HEK293 (cell line): Measurements from ENCODE around the gene APOC3.

ENCODE experiments used
- CTCF ChIA-PET: fragments of 350-600 bp; formaldehyde crosslinking; extraction: SDS; loops from one replicate; lab custom pipeline; 2021; ENCODE audit warnings: antibody characterized with exemption; lab: Yijun Ruan, JAX
- POLR2A ChIA-PET: fragments of 300-600 bp; formaldehyde crosslinking; extraction: SDS; loops from one replicate; lab custom pipeline; 2020; ENCODE audit warnings: antibody characterized with exemption, inconsistent platforms; lab: Yijun Ruan, JAX
- H3K27ac ChIP-seq: fragments of 200-500 bp; sonication (Bioruptor generic); 2 replicates; pipeline ENCODE4 v1.5.1; 2014; ENCODE audit warnings: low read depth, low read length, control low read depth, inconsistent platforms; ENCODE audit errors: extremely low read depth
- H3K36me3 ChIP-seq, 2 experiments: fragments of 200-500 bp in 1 of 2; sonication (Bioruptor generic) in 1 of 2; 1 replicate in 1 of 2; 2 replicates in 1 of 2; pipeline ENCODE4 v1.5.1; 2014 to 2017; ENCODE audit warnings: inconsistent platforms in 2 of 2, low read length in 2 of 2; ENCODE audit not compliant: control insufficient read depth in 2 of 2, insufficient read depth in 1 of 2
- H3K4me1 ChIP-seq: fragments of 200-500 bp; sonication (Bioruptor generic); 2 replicates; pipeline ENCODE4 v1.5.1; 2014; ENCODE audit warnings: mild to moderate bottlenecking, low read length, inconsistent platforms; ENCODE audit not compliant: control insufficient read depth, insufficient read depth
- H3K4me3 ChIP-seq: 2 replicates; pipeline ENCODE4 v1.5.1; 2011; ENCODE audit warnings: low read depth, mild to moderate bottlenecking, control low read depth, low read length, moderate library complexity
- H3K9me3 ChIP-seq: fragments of 200-500 bp; sonication (Bioruptor generic); 2 replicates; pipeline ENCODE4 v1.5.1; 2014; ENCODE audit warnings: low read depth, low read length, inconsistent platforms; ENCODE audit not compliant: control insufficient read depth, insufficient read depth
- EGR2 ChIP-seq: fragments of 450-650 bp; formaldehyde crosslinking; IDR thresholded peaks from 2 replicates; pipeline ENCODE4 v1.5.1; 2016; ENCODE audit warnings: low read depth, missing biosample characterization, missing genetic modification characterization
- KLF10 ChIP-seq: fragments of 450-650 bp; IDR thresholded peaks from 2 replicates; pipeline ENCODE4 v1.5.1; 2018; ENCODE audit warnings: missing biosample characterization, mild to moderate bottlenecking, missing genetic modification characterization
- PRDM1 ChIP-seq: fragments of 450-650 bp; formaldehyde crosslinking; IDR thresholded peaks from 2 replicates; pipeline ENCODE4; 2016; ENCODE audit warnings: missing biosample characterization, missing genetic modification characterization
- ZBTB17 ChIP-seq: fragments of 450-650 bp; formaldehyde crosslinking; IDR thresholded peaks from 2 replicates; pipeline ENCODE4 v1.5.1; 2016; ENCODE audit warnings: missing biosample characterization, missing genetic modification characterization
- ZNF169 ChIP-seq: fragments of 450-650 bp; formaldehyde crosslinking; IDR thresholded peaks from 2 replicates; pipeline ENCODE4 v1.5.1; 2016; ENCODE audit warnings: missing biosample characterization, missing genetic modification characterization
- ZNF2 ChIP-seq: fragments of 450-650 bp; formaldehyde crosslinking; IDR thresholded peaks from 2 replicates; pipeline ENCODE4 v1.5.1; 2016; ENCODE audit warnings: missing biosample characterization, missing genetic modification characterization
- ZNF223 ChIP-seq: fragments of 450-650 bp; formaldehyde crosslinking; IDR thresholded peaks from 2 replicates; pipeline ENCODE4 v1.5.1; 2016; ENCODE audit warnings: missing biosample characterization, missing genetic modification characterization
- ZNF391 ChIP-seq: fragments of 450-650 bp; formaldehyde crosslinking; IDR thresholded peaks from 2 replicates; pipeline ENCODE4 v1.5.1; 2016; ENCODE audit warnings: low read depth, missing biosample characterization, missing genetic modification characterization, borderline replicate concordance
- ZNF501 ChIP-seq: fragments of 450-650 bp; formaldehyde crosslinking; IDR thresholded peaks from 2 replicates; pipeline ENCODE4 v1.5.1; 2016; ENCODE audit warnings: missing biosample characterization, missing genetic modification characterization
- ZNF548 ChIP-seq: fragments of 450-650 bp; formaldehyde crosslinking; IDR thresholded peaks from 2 replicates; pipeline ENCODE4 v1.5.1; 2016; ENCODE audit warnings: missing biosample characterization, missing genetic modification characterization
- ZNF549 ChIP-seq: fragments of 450-650 bp; IDR thresholded peaks from 2 replicates; pipeline ENCODE4 v1.5.1; 2018; ENCODE audit warnings: missing biosample characterization, missing genetic modification characterization, mild to moderate bottlenecking, inconsistent platforms, moderate library complexity
- ZNF596 ChIP-seq: fragments of 450-650 bp; IDR thresholded peaks from 2 replicates; pipeline ENCODE4 v1.5.0; 2018; ENCODE audit warnings: missing biosample characterization, mild to moderate bottlenecking, missing genetic modification characterization, moderate library complexity
- ZNF624 ChIP-seq: fragments of 450-650 bp; formaldehyde crosslinking; IDR thresholded peaks from 2 replicates; pipeline ENCODE4 v1.5.1; 2017; ENCODE audit warnings: missing biosample characterization, missing genetic modification characterization
- ZNF658 ChIP-seq: fragments of 450-650 bp; formaldehyde crosslinking; IDR thresholded peaks from 2 replicates; pipeline ENCODE4; 2016; ENCODE audit warnings: missing biosample characterization, missing genetic modification characterization
- ZNF664 ChIP-seq: fragments of 450-650 bp; formaldehyde crosslinking; IDR thresholded peaks from 2 replicates; pipeline ENCODE4 v1.5.1; 2016; ENCODE audit warnings: missing biosample characterization, missing genetic modification characterization
- ZNF677 ChIP-seq: fragments of 450-650 bp; IDR thresholded peaks from 2 replicates; pipeline ENCODE4 v1.5.0; 2018; ENCODE audit warnings: missing biosample characterization, mild to moderate bottlenecking, missing genetic modification characterization, moderate library complexity
- ZNF837 ChIP-seq: fragments of 450-650 bp; formaldehyde crosslinking; IDR thresholded peaks from 2 replicates; pipeline ENCODE4 v1.5.1; 2016; ENCODE audit warnings: missing biosample characterization, missing genetic modification characterization
- ZNF843 ChIP-seq: fragments of 450-650 bp; formaldehyde crosslinking; IDR thresholded peaks from 2 replicates; pipeline ENCODE4 v1.5.1; 2016; ENCODE audit warnings: missing biosample characterization, missing genetic modification characterization
- TF ChIP-seq, protein P1 (sequence below): fragments of 450-650 bp; formaldehyde crosslinking; IDR thresholded peaks from 2 replicates; pipeline ENCODE4 v1.5.1; 2016; ENCODE audit warnings: missing biosample characterization, missing genetic modification characterization
- TF ChIP-seq, protein P2 (sequence below): fragments of 450-650 bp; formaldehyde crosslinking; IDR thresholded peaks from 2 replicates; pipeline ENCODE4 v1.5.1; 2016; ENCODE audit warnings: missing biosample characterization, missing genetic modification characterization
- TF ChIP-seq, protein P3 (sequence below): fragments of 450-650 bp; formaldehyde crosslinking; IDR thresholded peaks from 2 replicates; pipeline ENCODE4 v1.5.1; 2016; ENCODE audit warnings: missing biosample characterization, missing genetic modification characterization
- TF ChIP-seq, protein P4 (sequence below): fragments of 450-650 bp; formaldehyde crosslinking; IDR thresholded peaks from 2 replicates; pipeline ENCODE4 v1.5.1; 2016; ENCODE audit warnings: missing biosample characterization, missing genetic modification characterization

APOC3 gene

DNA sequence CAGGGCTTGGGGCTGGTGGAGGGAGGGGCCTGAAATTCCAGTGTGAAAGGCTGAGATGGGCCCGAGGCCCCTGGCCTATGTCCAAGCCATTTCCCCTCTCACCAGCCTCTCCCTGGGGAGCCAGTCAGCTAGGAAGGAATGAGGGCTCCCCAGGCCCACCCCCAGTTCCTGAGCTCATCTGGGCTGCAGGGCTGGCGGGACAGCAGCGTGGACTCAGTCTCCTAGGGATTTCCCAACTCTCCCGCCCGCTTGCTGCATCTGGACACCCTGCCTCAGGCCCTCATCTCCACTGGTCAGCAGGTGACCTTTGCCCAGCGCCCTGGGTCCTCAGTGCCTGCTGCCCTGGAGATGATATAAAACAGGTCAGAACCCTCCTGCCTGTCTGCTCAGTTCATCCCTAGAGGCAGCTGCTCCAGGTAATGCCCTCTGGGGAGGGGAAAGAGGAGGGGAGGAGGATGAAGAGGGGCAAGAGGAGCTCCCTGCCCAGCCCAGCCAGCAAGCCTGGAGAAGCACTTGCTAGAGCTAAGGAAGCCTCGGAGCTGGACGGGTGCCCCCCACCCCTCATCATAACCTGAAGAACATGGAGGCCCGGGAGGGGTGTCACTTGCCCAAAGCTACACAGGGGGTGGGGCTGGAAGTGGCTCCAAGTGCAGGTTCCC lies at the start of gene APOC3:
Gene APOC3, plus strand, starts transcription at position 383 of the 659 bp plus-strand sequence. CDS start 676 bp downstream, outside the sequence.
- CTCF ChIA-PET, result interaction anchor here (0.6 kb wide), 1 partner anchor 81 kb away, joined by 3 read pairs; no protein-coding TSS in a partner anchor
- TF ChIP-seq, protein P1, sequence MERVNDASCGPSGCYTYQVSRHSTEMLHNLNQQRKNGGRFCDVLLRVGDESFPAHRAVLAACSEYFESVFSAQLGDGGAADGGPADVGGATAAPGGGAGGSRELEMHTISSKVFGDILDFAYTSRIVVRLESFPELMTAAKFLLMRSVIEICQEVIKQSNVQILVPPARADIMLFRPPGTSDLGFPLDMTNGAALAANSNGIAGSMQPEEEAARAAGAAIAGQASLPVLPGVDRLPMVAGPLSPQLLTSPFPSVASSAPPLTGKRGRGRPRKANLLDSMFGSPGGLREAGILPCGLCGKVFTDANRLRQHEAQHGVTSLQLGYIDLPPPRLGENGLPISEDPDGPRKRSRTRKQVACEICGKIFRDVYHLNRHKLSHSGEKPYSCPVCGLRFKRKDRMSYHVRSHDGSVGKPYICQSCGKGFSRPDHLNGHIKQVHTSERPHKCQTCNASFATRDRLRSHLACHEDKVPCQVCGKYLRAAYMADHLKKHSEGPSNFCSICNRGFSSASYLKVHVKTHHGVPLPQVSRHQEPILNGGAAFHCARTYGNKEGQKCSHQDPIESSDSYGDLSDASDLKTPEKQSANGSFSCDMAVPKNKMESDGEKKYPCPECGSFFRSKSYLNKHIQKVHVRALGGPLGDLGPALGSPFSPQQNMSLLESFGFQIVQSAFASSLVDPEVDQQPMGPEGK (tag by site-specific recombination), result no peak
- TF ChIP-seq ZNF549 (tag by site-specific recombination) (no peak), ZNF664 (tag by site-specific recombination) (no peak), ZNF658 (tag by site-specific recombination) (no peak), ZNF391 (tag by site-specific recombination) (no peak), ZNF624 (no peak), ZBTB17 (tag by site-specific recombination) (no peak), ZNF596 (no peak), ZNF548 (no peak), ZNF223 (no peak), ZNF837 (no peak), ZNF843 (no peak), EGR2 (tag by site-specific recombination) (no peak), ZNF501 (tag by site-specific recombination) (no peak), PRDM1 (tag by site-specific recombination) (no peak), ZNF169 (tag by site-specific recombination) (no peak), KLF10 (tag by site-specific recombination) (no peak), ZNF2 (tag by site-specific recombination) (no peak)
- TF ChIP-seq, protein P2, sequence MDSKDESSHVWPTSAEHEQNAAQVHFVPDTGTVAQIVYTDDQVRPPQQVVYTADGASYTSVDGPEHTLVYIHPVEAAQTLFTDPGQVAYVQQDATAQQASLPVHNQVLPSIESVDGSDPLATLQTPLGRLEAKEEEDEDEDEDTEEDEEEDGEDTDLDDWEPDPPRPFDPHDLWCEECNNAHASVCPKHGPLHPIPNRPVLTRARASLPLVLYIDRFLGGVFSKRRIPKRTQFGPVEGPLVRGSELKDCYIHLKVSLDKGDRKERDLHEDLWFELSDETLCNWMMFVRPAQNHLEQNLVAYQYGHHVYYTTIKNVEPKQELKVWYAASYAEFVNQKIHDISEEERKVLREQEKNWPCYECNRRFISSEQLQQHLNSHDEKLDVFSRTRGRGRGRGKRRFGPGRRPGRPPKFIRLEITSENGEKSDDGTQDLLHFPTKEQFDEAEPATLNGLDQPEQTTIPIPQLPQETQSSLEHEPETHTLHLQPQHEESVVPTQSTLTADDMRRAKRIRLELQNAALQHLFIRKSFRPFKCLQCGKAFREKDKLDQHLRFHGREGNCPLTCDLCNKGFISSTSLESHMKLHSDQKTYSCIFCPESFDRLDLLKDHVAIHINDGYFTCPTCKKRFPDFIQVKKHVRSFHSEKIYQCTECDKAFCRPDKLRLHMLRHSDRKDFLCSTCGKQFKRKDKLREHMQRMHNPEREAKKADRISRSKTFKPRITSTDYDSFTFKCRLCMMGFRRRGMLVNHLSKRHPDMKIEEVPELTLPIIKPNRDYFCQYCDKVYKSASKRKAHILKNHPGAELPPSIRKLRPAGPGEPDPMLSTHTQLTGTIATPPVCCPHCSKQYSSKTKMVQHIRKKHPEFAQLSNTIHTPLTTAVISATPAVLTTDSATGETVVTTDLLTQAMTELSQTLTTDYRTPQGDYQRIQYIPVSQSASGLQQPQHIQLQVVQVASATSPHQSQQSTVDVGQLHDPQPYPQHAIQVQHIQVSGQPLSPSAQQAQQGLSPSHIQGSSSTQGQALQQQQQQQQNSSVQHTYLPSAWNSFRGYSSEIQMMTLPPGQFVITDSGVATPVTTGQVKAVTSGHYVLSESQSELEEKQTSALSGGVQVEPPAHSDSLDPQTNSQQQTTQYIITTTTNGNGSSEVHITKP, result no peak
- TF ChIP-seq, protein P3, sequence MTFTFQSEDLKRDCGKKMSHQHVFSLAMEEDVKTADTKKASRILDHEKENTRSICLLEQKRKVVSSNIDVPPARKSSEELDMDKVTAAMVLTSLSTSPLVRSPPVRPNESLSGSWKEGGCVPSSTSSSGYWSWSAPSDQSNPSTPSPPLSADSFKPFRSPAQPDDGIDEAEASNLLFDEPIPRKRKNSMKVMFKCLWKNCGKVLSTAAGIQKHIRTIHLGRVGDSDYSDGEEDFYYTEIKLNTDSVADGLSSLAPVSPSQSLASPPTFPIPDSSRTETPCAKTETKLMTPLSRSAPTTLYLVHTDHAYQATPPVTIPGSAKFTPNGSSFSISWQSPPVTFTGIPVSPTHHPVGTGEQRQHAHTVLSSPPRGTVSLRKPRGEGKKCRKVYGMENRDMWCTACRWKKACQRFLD, result no peak
- H3K9me3 ChIP-seq, result no peaks in the 10 kb centered on the region
- no peak within 1 kb of the TSS for H3K4me3 ChIP-seq
- no peaks in the 10 kb centered on the region for H3K36me3 ChIP-seq
- no peak within 1 kb of the TSS for H3K27ac ChIP-seq
- POLR2A ChIA-PET, result no interaction called here
- no peaks in the 10 kb centered on the region for H3K4me1 ChIP-seq

DNA sequence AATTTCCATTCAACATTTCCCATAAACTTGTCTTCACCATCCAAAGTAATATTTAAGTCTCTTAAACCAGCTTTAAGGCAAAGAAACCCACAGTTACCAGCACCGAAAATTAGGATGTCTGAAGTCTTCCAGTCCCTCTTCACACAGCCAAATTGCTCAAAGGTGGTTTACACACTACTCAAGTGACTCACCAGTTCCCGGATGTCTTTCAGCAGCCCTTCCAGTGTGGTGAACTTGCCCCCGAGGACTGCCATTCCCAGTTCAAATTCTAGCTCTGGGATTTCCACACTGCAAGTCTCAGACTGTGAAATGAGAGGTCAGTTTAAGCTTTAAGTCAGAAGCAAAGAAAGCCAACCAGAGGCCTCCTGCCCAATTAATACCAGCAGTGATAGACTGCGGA lies 47.0 kb upstream of the APOC3 start:
- Histone ChIP-seq H3K4me3 (no peak overlapping the region), H3K27ac (no peak overlapping the region), H3K36me3 (peaks cover 6 to 91% of the 10 kb centered on the region in 2 experiments; a peak in 2 of 3 replicates), H3K4me1 (no peaks in the 10 kb centered on the region), H3K9me3 (no peaks in the 10 kb centered on the region)
- ChIA-PET POLR2A (interaction anchor here (1.3 kb wide), 1 partner anchor 8 kb away, joined by 3 read pairs; no protein-coding TSS in a partner anchor), CTCF (no interaction called here)
- TF ChIP-seq ZNF677 (tag by site-specific recombination), result no peak
- TF ChIP-seq, protein P4, sequence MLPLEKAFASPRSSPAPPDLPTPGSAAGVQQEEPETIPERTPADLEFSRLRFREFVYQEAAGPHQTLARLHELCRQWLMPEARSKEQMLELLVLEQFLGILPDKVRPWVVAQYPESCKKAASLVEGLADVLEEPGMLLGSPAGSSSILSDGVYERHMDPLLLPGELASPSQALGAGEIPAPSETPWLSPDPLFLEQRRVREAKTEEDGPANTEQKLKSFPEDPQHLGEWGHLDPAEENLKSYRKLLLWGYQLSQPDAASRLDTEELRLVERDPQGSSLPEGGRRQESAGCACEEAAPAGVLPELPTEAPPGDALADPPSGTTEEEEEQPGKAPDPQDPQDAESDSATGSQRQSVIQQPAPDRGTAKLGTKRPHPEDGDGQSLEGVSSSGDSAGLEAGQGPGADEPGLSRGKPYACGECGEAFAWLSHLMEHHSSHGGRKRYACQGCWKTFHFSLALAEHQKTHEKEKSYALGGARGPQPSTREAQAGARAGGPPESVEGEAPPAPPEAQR (tag by site-specific recombination), result no peak
